Ovary (tissue), 3 donors: ENCODE data around the gene ADGRD1.

Source experiments
- CTCF ChIP-seq, 3 donors: fragments of 450-650 bp in 2 of 3; fragments of 200-600 bp in 1 of 3; IDR thresholded peaks; one replicate each; pipeline versions ENCODE4 v1.5.1 to v1.8.0; 2016 to 2022; ENCODE audit warnings: antibody characterized with exemption in 3 of 3, mild to moderate bottlenecking in 1 of 3
- POLR2A ChIP-seq: fragments of 450-650 bp; IDR thresholded peaks from one replicate; pipeline ENCODE4 v1.6.1; 2017; ENCODE audit warnings: antibody characterized with exemption, mild to moderate bottlenecking, moderate library complexity
- donor health status: DM: no; HTN: no; CAD: no.

- TF ChIP-seq POLR2A (no peak), CTCF (IDR thresholded peaks at IDR 0.05) (no peak)
These were observed 186.3 kb downstream of the ADGRD1 start for GRCh38 chr12:131140069-131140435.
